Endothelial cell of umbilical vein (primary cell): ENCODE results near the gene DAP3. TPM values are rescaled to one million over a fixed set of nuclear protein-coding genes. Genes with fewer than 3 reads are reported as not detected.

Source experiments
- BruUV-seq: library from RNA; stranded (reverse); fragments of 400-500 nt; replicated peaks from 2 replicates; lab custom pipeline; 2021; lab: Mats Ljungman, UMichigan
- CTCF ChIA-PET: fragments of 300-600, 350-600 bp; sonication (Branson Sonifier 250); formaldehyde crosslinking; loops from one replicate; lab custom pipeline; 2021; ENCODE audit warnings: antibody characterized with exemption, inconsistent platforms; lab: Charles Lee
- POLR2A ChIA-PET: fragments of 300-600, 350-600 bp; sonication (Branson Sonifier 250); formaldehyde crosslinking; loops from one replicate; lab custom pipeline; 2021; ENCODE audit warnings: antibody characterized with exemption, inconsistent platforms; lab: Charles Lee
- DNase-seq: peaks from one replicate; pipeline ENCODE4 v3.0.0-alpha.2; 2011; ENCODE audit warnings: low read depth, low spot score
- FAIRE-seq: peaks from 2 replicates; lab custom pipeline; 2011; peaks lifted over from hg19 to GRCh38; lab: Jason Lieb, UNC
- H2AFZ ChIP-seq: 2 replicates; pipeline ENCODE4 v1.6.0; 2012; ENCODE audit warnings: low read depth, low read length, control low read depth, inconsistent platforms
- H3K27ac ChIP-seq: 2 replicates; pipeline ENCODE4 v1.5.1; 2011; ENCODE audit warnings: low read depth, mild to moderate bottlenecking, control low read depth, low read length, moderate library complexity; ENCODE audit not compliant: insufficient read depth
- H3K27me3 ChIP-seq, 2 experiments: 2 replicates each; pipeline versions ENCODE4 v1.6.0 to v1.6.1; 2011; ENCODE audit warnings: low read length in 2 of 2, mixed read lengths in 1 of 2; ENCODE audit not compliant: control insufficient read depth in 2 of 2, insufficient read depth in 2 of 2
- H3K36me3 ChIP-seq, 2 experiments: 2 replicates in 1 of 2; 3 replicates in 1 of 2; pipeline ENCODE4 v1.5.1; 2011; ENCODE audit warnings: low read length in 2 of 2, mild to moderate bottlenecking in 1 of 2, moderate library complexity in 1 of 2; ENCODE audit not compliant: control insufficient read depth in 2 of 2, insufficient read depth in 2 of 2; ENCODE audit errors: extremely low read depth in 1 of 2
- H3K4me1 ChIP-seq: 3 replicates; pipeline ENCODE4 v1.5.1; 2011; ENCODE audit warnings: mild to moderate bottlenecking, low read length; ENCODE audit not compliant: control insufficient read depth, insufficient read depth; ENCODE audit errors: extremely low read depth
- H3K4me2 ChIP-seq: 2 replicates; pipeline ENCODE4 v1.6.1; 2011; ENCODE audit warnings: low read length, control low read depth, mixed read lengths; ENCODE audit not compliant: insufficient read depth
- H3K4me3 ChIP-seq, 3 experiments: fragments of 200-600 bp in 1 of 3; sonication (generic), shearing (Covaris generic) in 1 of 3; replicated peaks in 1 of 3; 2 replicates each; pipeline ENCODE4 v1.5.1; 2011 to 2016; ENCODE audit warnings: control low read depth in 3 of 3, low read length in 3 of 3, mild to moderate bottlenecking in 2 of 3, inconsistent platforms in 1 of 3, low read depth in 1 of 3, moderate library complexity in 1 of 3; ENCODE audit not compliant: insufficient read depth in 1 of 3
- H3K79me2 ChIP-seq: 2 replicates; pipeline ENCODE4 v1.6.0; 2012; ENCODE audit warnings: low read length, inconsistent platforms; ENCODE audit not compliant: control insufficient read depth, insufficient read depth
- H3K9ac ChIP-seq: replicated peaks from 2 replicates; pipeline ENCODE3; 2011; ENCODE audit warnings: low read length, control low read depth; ENCODE audit not compliant: insufficient read depth; ENCODE audit errors: extremely low read depth
- H3K9me1 ChIP-seq: replicated peaks from 3 replicates; pipeline ENCODE4 v1.6.0; 2011; ENCODE audit warnings: mild to moderate bottlenecking, low read length; ENCODE audit not compliant: control insufficient read depth, insufficient read depth; ENCODE audit errors: extremely low read depth
- H3K9me3 ChIP-seq: replicated peaks from 2 replicates; pipeline ENCODE4 v1.5.1; 2012; ENCODE audit warnings: low read length, inconsistent platforms; ENCODE audit not compliant: control insufficient read depth, insufficient read depth
- H4K20me1 ChIP-seq: replicated peaks from 2 replicates; pipeline ENCODE3; 2011; ENCODE audit warnings: mild to moderate bottlenecking, low read length; ENCODE audit not compliant: control insufficient read depth, insufficient read depth; ENCODE audit errors: extremely low read depth
- EZH2 ChIP-seq: IDR thresholded peaks from 2 replicates; pipeline ENCODE4 v1.6.1; 2012; ENCODE audit warnings: borderline replicate concordance, low read depth, mild to moderate bottlenecking, moderate library complexity, low read length, inconsistent platforms; ENCODE audit not compliant: severe bottlenecking
- FOS ChIP-seq: IDR thresholded peaks from 2 replicates; pipeline ENCODE4 v1.6.1; 2011; ENCODE audit warnings: mild to moderate bottlenecking, low read length, moderate library complexity, borderline replicate concordance; ENCODE audit not compliant: insufficient read depth
- POLR2A ChIP-seq: IDR thresholded peaks from 2 replicates; pipeline ENCODE4 v1.6.1; 2012; ENCODE audit warnings: low read depth, mild to moderate bottlenecking, control low read depth, low read length
- dilution Hi-C: fragments of 300-500 bp; cut with MboI; formaldehyde crosslinking; loops from one replicate; pipeline ENCODE4 v1.15.0; 2019; ENCODE audit warnings: low sequenced_read_pairs; ENCODE audit not compliant: extremely low pct_ligation_motif_present
- intact Hi-C: fragments of 100-400 bp; cut with micrococcal nuclease; formaldehyde crosslinking; loops from one replicate; pipeline ENCODE4 v1.10.0; 2022
- polyA plus RNA-seq, 4 experiments: library from polyadenylated mRNA; depleted of rRNA in 3 of 4; stranded (reverse) in 3 of 4; unstranded in 1 of 4; fragments of >200 nt; gene quantifications; 2 replicates each; pipeline versions ENCODE4 v1.2.1 to v1.2.3, GENCODE V29; 2011 to 2012; ENCODE audit warnings: missing spikeins in 1 of 4
- total RNA-seq: library from RNA; stranded (reverse); gene quantifications from 2 replicates; pipeline ENCODE4 v1.2.3, GENCODE V29; 2021
- TF ChIP-seq, protein P1 (sequence below): IDR thresholded peaks from 2 replicates; pipeline ENCODE4 v1.6.1; 2011; ENCODE audit not compliant: insufficient read depth, insufficient read length
- TF ChIP-seq, protein P2 (sequence below), 2 donors: IDR thresholded peaks; 1 replicate in 1 of 2; 2 replicates in 1 of 2; pipeline ENCODE4 v1.5.1; 2011; ENCODE audit warnings: low read length in 2 of 2, mild to moderate bottlenecking in 2 of 2, moderate library complexity in 2 of 2, control low read depth in 1 of 2, inconsistent platforms in 1 of 2, low read depth in 1 of 2; ENCODE audit not compliant: insufficient read depth in 1 of 2; ENCODE audit errors: extremely low read depth in 1 of 2

The DAP3 gene
- total and polyA plus RNA-seq, 2 donors (not counting 3 experiments of a cell fraction or from before 2014, with no cell fraction given), result 86.5 to 104 TPM

DNA sequence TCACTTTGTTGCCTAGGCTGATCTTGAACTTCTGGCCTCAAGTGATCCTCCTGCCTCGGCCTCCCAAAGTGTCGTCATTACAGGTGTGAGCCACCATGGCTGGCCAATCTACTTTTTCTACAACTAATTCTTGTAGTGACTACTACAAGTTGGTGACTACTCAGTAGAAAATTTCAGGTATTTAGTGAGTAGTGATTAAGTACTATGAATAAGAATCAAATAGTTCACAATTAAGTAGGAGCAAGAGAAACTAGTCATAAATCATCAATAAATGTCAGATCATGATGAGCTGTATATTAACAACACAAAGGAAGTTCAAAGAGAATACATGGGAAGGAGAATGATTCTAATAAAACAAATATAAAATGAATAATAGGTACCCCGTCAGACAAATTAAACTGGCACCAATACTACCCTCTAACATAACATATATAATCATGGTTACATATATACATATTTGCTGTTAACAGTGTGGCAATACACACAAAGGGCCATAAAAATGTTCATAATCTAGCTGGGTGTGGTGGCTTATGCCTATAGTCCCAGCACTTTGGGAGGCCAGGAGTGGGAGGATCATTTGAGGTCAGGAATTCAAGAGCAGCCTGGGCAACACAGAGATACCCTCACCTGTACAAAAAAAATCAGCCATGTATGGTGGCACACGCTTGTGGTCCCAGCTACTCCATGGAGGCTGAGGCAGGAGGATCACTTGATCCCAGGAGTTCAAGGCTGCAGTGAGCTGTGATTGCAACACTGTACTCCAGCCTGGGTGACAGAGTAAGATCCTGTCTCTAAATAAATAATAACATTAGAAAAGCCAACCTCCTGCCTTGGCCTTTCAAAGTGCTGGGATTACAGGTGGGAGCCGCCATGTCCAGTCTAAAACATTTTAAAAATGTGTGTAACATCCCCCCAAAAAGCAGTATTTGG lies 19.4 kb upstream of the DAP3 start:
- ChIA-PET CTCF (no interaction called here), POLR2A (no interaction called here)
- dilution Hi-C loops (no loop called here), intact Hi-C loops (no loop called here)
- Histone ChIP-seq H3K9ac (no peak overlapping the region), H4K20me1 (no peaks in the 10 kb centered on the region), H3K4me1 (no peaks in the 10 kb centered on the region), H3K9me1 (no peaks in the 10 kb centered on the region), H3K27ac (no peak overlapping the region), H2AFZ (no peak overlapping the region), H3K36me3 (peaks cover 16 to 28% of the 10 kb centered on the region in 2 experiments), H3K79me2 (no peaks in the 10 kb centered on the region), H3K4me2 (no peak overlapping the region), H3K4me3 (no peak overlapping the region), H3K27me3 (no peaks in the 10 kb centered on the region), H3K9me3 (no peaks in the 10 kb centered on the region)
- BruUV-seq, result no TSS peak
- FAIRE-seq (no peak), DNase-seq (no peak)
- no peak for TF ChIP-seq EZH2
- TF ChIP-seq FOS, result no peak
- TF ChIP-seq, protein P1, sequence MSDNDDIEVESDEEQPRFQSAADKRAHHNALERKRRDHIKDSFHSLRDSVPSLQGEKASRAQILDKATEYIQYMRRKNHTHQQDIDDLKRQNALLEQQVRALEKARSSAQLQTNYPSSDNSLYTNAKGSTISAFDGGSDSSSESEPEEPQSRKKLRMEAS, result no peak
- TF ChIP-seq, protein P2, sequence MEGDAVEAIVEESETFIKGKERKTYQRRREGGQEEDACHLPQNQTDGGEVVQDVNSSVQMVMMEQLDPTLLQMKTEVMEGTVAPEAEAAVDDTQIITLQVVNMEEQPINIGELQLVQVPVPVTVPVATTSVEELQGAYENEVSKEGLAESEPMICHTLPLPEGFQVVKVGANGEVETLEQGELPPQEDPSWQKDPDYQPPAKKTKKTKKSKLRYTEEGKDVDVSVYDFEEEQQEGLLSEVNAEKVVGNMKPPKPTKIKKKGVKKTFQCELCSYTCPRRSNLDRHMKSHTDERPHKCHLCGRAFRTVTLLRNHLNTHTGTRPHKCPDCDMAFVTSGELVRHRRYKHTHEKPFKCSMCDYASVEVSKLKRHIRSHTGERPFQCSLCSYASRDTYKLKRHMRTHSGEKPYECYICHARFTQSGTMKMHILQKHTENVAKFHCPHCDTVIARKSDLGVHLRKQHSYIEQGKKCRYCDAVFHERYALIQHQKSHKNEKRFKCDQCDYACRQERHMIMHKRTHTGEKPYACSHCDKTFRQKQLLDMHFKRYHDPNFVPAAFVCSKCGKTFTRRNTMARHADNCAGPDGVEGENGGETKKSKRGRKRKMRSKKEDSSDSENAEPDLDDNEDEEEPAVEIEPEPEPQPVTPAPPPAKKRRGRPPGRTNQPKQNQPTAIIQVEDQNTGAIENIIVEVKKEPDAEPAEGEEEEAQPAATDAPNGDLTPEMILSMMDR (IDR thresholded peaks at IDR 0.05; ENCODE audit: extremely low read depth in 1 of 2, insufficient read depth in 1 of 2, low read depth in 1 of 2, low read length in 2 of 2), result no peak
- no peak for TF ChIP-seq POLR2A
